Measurements from ENCODE around the gene SLC25A3.
"Not testable (repeated sequence)": the region's sequence is repeated elsewhere in the genome, so short reads cannot be mapped to it uniquely, and the experiment has no call there.

The SLC25A3 gene

DNA sequence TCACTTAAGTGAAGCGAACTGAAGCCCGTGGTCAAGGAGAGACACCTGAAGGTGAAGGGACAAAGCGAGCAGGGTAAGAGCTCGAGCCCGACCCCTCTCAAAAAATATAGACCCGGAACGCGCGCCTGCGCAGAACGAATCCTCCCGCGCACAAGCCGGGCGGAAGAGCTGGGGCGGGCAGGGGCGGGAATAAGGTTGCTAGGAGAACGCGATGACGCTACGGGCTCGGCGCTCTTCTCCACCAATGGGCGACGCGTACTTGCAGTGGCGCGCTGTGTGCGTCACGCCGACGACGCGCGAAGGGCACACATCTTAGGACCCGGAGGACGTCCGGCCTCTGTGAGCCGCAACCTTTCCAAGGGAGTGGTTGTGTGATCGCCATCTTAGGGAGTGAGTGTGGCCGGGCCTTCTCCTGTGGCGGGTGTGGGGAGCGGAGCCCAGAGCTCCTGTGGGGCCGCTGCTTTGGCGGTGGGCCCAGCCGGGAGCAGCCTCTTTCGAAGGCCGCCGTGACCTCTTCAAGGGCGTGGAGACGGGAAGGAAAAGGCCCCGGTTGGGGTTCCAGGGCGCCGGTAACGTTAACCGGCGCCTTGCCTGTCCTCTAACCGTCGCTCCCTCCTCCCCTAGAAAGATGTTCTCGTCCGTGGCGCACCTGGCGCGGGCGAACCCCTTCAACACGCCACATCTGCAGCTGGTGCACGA is at the start of gene SLC25A3:
SLC25A3 (plus strand) TSS at position 336 of the 699 bp plus-strand sequence; CDS start at position 629, 293 bp downstream.
- peak; percentile 96 to 98 for DNase-seq

DNA sequence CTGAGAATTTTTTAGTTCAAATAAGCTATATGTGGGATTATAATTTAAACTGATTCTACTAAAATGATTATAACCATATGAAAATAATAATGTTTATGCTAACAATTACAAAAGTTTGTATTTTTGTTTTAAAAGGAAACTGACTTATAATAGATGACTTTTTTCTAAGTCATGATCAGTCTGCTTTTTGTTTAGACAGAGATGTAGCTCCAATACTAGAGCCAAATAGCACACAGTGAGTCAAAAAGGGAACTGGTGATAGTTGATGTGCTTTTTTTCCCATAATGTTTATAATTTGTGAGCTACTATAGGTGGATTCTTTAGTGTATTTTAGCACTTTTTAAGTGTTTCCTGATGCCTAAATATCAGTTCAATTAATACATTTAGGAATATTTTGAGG is 49.8 kb upstream of the SLC25A3 start:
- no peak for DNase-seq

DNA sequence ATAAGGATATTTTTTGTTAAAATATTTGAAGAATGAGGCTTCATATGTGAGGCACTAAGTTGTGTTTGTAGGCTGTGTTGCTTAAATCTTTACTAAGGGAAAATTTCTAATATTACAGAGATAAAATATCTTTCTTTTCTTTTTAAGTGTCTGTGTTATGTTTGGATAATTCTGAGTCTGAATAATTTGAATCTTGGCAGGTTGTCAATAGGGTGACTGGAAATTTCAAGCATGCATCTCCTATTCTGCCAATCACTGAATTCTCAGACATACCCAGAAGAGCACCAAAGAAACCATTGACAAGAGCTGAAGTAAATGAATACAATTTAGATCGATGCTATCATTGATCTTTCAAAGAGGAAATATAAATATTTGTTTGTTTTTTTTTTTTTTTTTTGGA is 48.7 kb upstream of the SLC25A3 start:
- no peak for DNase-seq

DNA sequence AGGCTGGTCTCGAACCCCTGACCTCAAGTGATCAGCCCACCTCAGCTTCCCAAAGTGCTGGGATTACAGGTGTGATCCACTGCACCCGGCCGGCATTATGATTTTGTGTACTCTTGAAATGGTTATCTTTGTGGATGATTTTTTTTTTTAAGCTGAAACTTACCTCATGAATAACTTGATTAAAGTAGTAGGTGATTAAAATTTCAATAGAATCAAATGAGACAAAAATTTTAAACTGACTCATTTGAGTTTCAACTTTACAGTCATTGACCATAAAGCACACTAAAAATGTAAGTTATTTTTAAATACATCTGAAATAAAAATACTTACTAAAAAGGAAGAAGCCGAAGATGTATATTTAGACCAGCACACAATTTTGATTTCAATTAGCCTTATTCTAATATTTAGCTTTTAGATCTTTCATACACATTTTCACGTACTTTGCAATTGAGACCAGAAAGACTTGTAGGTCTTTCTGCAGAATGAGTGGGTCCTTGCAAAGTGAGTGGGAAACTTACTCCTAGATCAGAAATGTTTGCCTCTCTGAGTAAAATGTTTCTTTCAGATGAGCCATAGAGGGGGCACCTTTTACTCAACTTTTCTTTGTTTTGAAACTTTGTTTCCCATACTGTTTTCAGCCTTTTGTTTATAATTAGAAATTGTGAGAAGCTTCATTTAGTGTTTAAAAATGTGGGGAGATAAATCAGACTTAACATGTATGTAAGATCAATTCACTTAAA is 43.9 kb upstream of the SLC25A3 start:
- DNase-seq: no peak

DNA sequence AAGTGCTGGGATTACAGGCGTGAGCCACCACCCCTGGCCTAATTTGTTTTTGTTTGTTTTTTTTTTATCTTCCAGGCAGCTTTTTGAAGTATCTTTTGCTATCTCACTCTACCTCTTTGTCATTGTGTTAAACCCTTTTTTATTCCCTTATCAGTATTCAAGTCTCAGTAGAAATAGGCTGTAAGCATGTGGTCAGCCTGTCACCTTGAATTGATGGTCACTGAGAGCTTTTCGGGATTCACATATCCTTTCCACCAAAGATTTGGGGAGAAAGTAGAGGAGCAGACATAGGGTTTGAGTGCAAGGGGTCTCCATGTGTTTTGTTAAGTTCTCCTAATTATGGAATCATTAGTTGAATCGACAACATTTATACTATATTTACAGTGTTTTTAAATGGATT is 41.7 kb upstream of the SLC25A3 start:
- no peak for DNase-seq

DNA sequence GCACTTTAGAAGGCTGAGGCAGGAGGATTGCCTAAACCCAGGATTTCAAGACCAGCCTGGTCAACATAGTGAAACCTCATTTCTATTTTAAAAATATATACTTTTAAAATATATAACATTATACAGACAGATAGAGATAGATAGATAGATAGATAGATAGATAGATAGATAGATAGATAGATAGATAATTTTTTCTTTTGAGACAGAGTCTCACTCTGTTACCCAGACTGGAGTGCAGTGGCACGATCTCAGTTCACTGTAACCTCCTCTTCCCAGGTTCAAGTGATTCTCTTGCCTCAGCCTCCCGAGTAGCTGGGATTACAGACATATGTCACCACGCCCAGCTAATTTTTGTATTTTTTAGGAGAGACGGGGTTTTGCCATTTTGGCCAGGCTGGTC is 35.4 kb upstream of the SLC25A3 start:
- DNase-seq: not testable (repeated sequence)

DNA sequence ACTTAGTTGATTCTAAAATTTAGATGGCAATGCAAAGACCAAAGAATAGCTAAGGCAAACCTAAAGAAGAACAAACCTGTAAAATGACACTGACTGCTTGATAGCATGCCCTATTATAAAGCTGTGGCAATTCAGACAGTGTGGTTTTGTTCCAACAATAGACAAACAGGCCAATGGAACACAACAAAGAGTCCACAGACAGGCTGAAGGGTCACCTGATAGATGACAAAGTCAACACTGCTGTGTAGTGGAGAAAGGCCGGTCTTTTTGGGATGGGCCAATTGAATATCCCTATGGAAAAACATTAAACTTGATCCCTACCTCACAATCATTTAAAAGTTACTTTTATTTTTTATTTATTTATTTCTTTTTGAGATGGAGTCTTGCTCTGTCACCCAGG is 33.8 kb upstream of the SLC25A3 start:
- DNase-seq: peak in 1 of 2 experiments; percentile 8

DNA sequence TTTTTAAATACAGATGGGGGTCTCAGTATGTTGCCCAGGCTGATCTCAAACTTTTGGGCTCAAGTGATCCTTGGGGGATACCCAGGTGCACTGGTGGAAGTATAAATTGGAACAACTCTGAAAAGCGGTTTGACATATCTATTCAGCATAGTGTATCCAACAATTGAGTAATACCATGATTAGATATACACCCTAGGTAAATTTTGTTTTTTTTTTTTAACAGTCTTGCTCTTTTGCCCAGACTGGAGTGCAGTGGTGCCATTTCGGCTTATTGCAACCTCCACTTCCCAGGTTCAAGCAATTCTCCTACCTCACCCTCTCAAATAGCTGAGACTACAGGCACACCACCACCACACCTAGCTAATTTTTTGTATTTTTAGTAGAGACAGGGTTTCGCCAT is 31.6 kb upstream of the SLC25A3 start:
- no peak for DNase-seq

DNA sequence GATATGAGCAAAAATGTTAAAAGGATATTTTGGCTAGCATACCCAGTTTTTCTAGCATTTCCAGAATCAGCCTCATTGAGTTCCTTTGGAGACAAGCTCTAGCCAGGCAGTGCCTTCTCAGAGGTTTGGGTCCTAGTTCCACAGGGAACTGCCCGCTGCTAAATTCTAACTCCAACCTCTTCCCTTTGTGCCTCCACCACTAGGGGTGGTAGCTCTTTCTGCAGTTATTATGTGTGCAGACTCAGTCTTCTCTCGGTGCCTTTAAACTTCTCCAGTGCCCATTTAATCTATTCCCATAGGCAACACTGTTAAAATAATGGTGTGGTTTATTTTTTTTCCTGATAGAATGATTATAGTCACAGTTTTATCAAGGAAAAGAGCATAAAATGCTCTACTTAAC is 21.5 kb upstream of the SLC25A3 start:
- no peak for DNase-seq

DNA sequence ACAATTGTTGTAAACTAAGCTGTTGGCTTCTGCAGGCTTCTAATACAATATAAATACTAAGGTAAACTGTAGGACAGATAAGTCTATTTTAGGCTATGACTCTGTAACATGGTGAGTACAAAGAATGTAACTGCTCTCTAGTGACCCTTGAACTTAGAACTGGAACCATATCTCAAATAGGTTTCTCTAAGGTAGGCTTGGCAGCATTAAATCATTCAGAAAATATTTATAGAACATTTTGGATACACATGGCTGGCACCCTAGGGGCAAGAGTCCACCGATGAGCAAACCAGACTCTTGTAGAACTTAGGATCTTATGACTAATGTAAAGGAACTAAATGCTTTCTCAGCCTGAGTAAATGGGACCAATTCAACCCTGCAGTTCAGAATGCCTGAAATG is 19.4 kb upstream of the SLC25A3 start:
- no peak for DNase-seq

DNA sequence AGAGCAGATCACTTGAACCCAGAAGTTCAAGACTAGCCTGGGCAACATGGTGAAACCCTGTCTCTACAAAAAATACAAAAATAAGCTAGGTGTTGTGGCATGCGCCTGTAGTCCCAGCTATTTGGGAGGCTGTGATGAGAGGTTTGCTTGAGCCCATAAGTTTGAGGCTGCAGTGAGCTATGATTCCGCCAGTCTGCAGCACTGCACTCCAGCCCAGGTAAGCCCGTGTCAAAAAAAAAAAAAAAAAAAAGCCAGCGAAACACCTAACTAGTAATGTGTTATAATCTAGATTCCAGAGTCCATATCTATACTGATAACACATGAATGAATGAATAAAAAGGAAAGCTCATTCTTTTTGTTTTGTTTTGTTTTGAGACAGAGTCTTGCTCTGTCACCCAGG is 18.5 kb upstream of the SLC25A3 start:
- DNase-seq: no peak

DNA sequence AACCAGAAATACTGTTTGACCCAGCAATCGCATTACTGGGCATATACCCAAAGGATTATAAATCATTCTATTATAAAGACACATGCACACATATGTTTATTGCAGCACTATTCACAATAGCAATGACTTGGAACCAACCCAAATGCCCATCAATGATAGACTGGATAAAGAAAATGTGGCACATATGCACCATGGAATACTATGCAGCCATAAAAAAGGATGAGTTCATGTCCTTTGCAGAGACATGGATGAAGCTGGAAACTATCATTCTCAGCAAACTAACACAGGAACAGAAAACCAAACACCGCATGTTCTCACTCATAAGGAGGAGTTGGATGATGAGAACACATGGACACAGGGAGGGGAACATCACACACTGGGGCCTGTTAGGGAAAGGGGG is 16.7 kb upstream of the SLC25A3 start:
- DNase-seq: not testable (repeated sequence)

DNA sequence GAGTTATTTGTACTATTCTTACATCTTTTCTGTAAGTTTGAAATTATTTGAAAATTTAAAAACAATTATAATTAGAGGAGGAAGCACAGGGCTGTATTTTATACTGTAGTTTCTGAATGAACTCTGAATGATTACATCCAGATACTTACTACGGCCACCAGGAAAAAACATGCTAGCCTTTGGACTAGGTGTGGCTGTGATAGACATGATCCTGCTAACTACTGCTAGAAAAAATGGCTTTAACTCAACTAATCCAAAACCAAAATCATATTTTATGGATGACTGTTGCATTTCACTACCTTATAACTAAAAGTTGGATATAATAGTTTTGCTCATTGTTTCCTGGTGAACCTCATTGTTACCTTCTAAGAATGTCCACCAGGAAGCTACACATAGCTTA is 15.1 kb upstream of the SLC25A3 start:
- no peak for DNase-seq

DNA sequence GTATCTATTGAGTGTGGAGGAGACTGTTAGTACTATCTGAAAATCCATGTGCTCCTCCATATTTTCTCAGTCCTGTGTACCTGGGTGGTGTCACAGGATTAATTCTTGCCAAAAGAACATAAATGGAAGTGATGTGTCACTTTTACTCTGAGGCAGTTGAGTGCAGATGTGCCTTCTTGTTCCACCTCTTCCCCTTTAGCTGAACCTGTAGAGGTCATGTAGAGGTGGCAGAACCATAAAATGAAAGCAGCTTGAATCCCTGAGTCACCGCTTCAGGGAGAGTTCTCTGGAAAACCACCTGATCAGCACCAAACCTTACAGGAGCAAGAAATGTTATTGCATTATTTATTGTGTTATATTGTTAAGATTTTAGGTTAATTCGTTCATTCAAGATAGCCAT is 14.7 kb upstream of the SLC25A3 start:
- DNase-seq: no peak

DNA sequence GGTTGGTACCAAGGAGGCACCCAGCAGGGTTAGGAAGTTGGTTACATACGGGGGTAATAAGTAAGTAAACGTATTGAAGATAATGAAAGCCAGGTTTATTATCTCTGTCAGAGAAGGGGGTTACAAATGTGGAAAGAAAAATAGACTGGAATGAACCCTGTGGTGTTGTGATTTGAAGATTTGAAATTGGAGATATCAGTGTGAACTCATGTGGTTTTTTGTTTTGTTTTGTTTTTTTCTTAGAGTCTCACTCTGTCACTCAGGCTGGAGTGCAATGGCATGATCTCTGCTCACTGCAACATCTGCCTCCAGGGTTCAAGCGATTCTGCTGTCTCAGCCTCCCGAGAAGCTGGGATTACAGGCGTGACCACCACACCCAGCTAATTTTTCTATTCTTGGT is 14.1 kb upstream of the SLC25A3 start:
- no peak for DNase-seq

DNA sequence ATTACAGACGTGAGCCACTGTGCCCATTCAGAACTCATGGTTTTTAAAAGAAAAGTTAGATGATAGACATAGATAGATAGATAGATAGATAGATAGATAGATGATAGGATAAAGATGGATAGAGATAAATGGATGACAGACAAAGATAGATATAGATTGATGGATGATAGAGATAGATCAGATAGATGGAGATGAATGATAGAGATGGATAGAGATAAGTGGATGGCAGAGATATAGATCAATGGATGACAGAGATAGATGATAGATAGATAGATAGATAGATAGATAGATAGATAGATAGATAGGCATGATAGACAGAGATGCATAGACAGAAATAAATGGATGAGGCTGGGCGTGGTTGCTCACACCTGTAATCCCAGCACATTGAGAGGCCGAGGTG is 13.7 kb upstream of the SLC25A3 start:
- no peak for DNase-seq

DNA sequence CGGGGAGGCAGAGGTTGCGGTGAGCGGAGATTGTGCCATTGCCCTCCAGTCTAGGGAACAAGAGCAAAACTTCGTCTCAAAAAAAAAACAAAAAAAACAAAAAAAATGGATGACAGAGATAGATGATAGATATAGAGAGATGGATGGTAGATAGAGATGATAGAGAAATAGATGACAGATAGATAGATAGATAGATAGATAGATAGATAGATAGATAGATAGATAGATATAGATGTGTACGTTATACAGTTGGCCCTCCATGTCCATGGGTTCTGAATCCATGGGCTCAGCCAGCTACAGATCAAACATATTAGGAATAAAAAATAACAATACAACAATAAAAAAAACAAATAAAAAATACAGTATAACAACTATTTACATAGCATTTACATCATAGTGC is 12.8 kb upstream of the SLC25A3 start:
- no peak for DNase-seq

DNA sequence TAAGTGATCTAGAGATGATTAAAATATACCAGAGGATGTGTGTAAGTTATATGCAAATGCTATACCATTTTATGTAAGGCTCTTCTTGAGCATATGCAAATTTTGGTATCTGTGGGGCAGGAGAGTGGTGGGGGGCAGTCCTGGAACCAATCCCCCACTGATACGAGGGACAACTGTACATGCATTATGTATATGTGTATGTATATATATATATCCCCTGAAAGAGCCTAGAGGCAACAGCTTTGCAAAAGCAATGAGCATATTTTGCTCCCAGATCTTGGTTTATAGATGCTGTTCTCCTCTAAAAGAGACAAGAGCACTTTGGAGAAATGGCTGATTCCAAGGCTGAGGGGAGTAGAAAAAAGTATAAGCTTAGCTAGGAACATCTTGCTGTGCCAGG is 12.4 kb upstream of the SLC25A3 start:
- DNase-seq: no peak

DNA sequence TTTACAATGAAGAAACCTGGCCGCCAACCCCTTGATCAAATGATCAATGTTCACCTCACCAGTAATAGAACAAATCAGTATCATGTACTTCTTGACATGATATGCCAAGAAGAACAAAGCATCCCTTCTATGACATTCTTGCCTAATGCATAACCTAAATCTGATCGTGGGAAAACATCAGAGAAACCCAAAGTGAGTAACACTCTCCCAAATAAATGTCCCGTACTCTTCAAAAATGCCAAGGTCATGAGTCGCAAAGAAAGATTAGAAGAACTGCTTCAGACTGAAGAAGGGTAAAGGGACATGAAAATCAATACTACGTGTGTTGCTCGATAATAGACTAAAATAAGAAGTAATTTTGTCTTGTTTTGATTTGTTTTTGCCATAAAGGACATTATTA is 11.4 kb upstream of the SLC25A3 start:
- DNase-seq: no peak

DNA sequence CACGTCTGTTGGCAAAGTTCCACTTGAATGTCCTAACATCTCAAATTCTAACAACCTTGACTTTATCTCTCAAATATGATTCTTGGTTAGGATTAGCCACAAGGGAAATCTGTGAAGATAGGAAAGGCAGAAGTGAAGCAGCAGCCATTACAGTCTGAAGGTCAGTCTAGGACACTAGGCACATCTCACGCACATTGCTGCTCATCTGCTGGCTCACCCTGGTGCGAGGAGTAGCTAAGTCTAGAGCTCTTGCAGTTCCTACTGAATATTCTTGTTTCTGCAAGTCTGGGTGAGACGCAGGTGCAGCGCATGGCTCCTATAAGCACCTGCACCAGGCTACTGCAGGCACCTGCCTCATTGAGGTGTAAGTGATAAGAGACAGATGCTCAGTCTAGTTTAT is 6.4 kb upstream of the SLC25A3 start:
- DNase-seq: no peak

DNA sequence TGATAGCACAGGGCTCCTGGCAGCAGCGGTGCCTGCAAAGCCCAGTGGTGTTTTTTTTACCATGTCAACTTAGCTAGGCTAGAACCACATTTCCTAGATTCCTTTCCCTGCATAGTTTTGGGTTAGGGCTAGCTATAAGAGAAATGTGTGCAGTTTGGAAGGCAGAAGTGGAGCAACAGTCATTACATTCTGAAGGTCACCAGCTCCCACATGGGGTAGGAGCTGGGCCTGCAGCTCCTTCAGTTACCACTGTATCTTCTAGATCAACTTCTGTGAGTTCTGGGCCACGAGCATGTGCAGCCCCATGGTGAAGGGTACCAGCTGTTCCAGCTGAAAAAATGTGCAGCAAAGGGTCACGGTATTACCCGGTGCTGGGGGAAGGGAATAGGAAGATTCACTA is 2.3 kb upstream of the SLC25A3 start:
- DNase-seq: no peak

DNA sequence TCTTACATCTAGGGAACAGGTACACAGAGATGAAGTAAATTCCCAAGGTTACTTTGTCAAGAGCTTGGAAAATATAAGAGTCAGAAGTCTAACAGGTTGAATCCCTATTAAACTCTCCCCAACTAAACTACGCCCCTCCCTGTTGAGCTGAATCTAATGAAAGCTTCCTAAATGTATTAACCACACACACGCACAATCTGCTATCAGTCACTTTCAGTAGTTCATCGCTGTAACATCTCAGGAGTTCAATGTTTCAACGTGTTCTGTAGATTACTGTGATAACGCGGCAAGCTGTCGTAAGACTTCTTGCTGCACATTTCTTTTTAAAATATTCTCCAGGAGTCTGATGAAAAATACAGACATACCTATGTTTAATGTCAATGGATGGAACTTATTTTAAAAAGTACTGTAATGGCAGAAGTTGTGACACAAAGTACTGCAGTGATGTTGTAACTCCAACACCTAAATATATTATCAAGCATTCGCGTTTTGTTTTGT is 612 bp upstream of the SLC25A3 start:
- DNase-seq: no peak

DNA sequence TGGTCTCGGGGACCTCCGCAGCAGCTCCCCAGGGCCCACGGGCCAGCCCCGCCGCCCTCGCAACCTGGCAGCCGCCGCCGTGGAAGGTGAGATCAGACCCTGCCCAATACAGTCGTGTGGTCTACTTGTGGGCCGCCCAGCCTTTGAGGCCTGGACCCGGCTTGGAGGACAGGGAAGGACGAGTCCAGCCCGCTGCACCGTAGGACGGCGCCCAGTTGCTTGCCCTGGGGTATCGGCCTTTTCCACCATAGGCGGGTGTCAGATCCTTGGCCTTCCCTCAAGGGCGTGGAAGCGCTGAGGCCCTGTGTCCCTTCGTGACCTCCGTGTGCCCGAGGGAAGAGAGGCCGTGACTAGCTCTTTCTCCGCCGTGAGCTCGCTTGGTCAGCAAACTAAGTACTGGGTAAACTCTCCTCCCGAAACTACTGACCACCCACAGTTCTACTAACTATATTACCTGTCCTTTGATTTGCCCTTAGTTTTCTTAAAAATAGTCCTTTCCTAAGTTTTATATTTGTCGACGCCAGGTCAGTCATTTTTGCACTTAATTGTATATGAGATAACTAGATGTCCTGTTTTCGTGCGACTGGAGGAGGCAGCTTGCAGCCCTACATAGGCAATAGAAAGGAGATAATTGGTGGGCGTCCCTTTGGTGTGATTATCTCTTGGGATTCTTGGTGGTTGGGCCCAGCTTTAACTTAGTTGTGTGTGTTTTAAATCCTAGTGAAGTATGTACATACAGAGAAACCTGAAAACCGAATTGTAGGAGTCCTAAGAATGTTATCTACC is 757 bp downstream of the SLC25A3 start:
- peak; percentile 17 to 43 for DNase-seq

Data from NCI-H2081 (cell line).